HEK293T (cell line): ENCODE measurements around the gene FBXL7.

Source experiments
- CTCF ChIA-PET: fragments of 350-600 bp; formaldehyde crosslinking; extraction: SDS; loops from one replicate; lab custom pipeline; 2021; ENCODE audit warnings: antibody characterized with exemption, inconsistent platforms; lab: Yijun Ruan, JAX
- POLR2A ChIA-PET: fragments of 350-600 bp; formaldehyde crosslinking; extraction: SDS; loops from one replicate; lab custom pipeline; 2020; ENCODE audit warnings: antibody characterized with exemption, inconsistent platforms; lab: Yijun Ruan, JAX
- DNase-seq: peaks from one replicate; pipeline ENCODE4 v3.0.0; 2012; ENCODE audit warnings: mixed read lengths; ENCODE audit errors: extremely low spot score
- ARNT ChIP-seq: fragments of 450-650 bp; IDR thresholded peaks from 2 replicates; pipeline ENCODE4 v1.6.1; 2017; ENCODE audit warnings: mild to moderate bottlenecking
- BHLHE40 ChIP-seq: fragments of 450-650 bp; IDR thresholded peaks from 2 replicates; pipeline ENCODE4 v1.6.1; 2016; ENCODE audit warnings: mild to moderate bottlenecking, moderate library complexity, borderline replicate concordance
- CTBP1 ChIP-seq: fragments of 450-650 bp; IDR thresholded peaks from 2 replicates; pipeline ENCODE4 v1.6.1; 2016; ENCODE audit warnings: borderline replicate concordance
- ELF4 ChIP-seq: fragments of 450-650 bp; IDR thresholded peaks from 2 replicates; pipeline ENCODE4 v1.6.1; 2017; ENCODE audit warnings: antibody characterized with exemption
- FOXA1 ChIP-seq: fragments of 450-650 bp; IDR thresholded peaks from 2 replicates; pipeline ENCODE4 v1.6.1; 2016; ENCODE audit warnings: mild to moderate bottlenecking
- FOXK2 ChIP-seq: fragments of 450-650 bp; IDR thresholded peaks from 2 replicates; pipeline ENCODE4 v1.6.1; 2016; ENCODE audit warnings: mild to moderate bottlenecking
- FOXM1 ChIP-seq: fragments of 450-650 bp; IDR thresholded peaks from 2 replicates; pipeline ENCODE4 v1.6.1; 2017; ENCODE audit warnings: mild to moderate bottlenecking, borderline replicate concordance
- HDGF ChIP-seq: fragments of 450-650 bp; IDR thresholded peaks from 2 replicates; pipeline ENCODE4 v1.6.1; 2017; ENCODE audit warnings: antibody characterized with exemption, borderline replicate concordance
- L3MBTL2 ChIP-seq: fragments of 450-650 bp; conservative IDR thresholded peaks from 2 replicates; pipeline ENCODE4 v1.6.1; 2016; ENCODE audit warnings: mild to moderate bottlenecking
- LEF1 ChIP-seq: fragments of 450-650 bp; IDR thresholded peaks from 2 replicates; pipeline ENCODE4 v1.6.1; 2017; ENCODE audit warnings: mild to moderate bottlenecking, borderline replicate concordance
- NFRKB ChIP-seq: fragments of 450-650 bp; IDR thresholded peaks from 2 replicates; pipeline ENCODE4 v1.6.1; 2016; ENCODE audit warnings: mild to moderate bottlenecking, moderate library complexity
- SP1 ChIP-seq: fragments of 450-650 bp; IDR thresholded peaks from 2 replicates; pipeline ENCODE4 v1.6.1; 2017
- SUZ12 ChIP-seq: fragments of 450-650 bp; IDR thresholded peaks from 2 replicates; pipeline ENCODE4 v1.6.1; 2016; ENCODE audit warnings: mild to moderate bottlenecking
- TARDBP ChIP-seq: fragments of 450-650 bp; IDR thresholded peaks from 2 replicates; pipeline ENCODE4 v1.6.1; 2016
- ZNF384 ChIP-seq: fragments of 450-650 bp; IDR thresholded peaks from 2 replicates; pipeline ENCODE4 v1.6.1; 2016
- TF ChIP-seq, protein P1 (sequence below): fragments of 450-650 bp; IDR thresholded peaks from 2 replicates; pipeline ENCODE4 v1.6.1; 2016

The FBXL7 gene

DNA sequence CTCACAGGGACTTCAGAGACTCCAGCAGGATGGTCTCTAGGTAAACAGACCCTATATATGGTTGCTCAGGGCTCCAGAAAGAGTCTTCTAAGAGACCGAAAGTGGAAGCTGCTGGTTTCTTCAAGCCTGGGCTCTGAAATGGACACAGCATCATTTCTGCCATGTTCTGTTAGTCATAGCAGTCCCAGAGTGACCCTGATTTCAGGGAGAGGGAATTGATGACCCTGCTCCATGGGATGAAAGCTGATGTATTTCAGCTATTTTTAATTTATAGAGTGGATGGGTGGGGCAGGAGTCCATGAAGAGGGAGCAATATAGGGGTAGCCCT, 135.3 kb downstream of the FBXL7 start:
- no peak for TF ChIP-seq HDGF
- no peak for TF ChIP-seq BHLHE40
- no peak for TF ChIP-seq FOXA1
- TF ChIP-seq ELF4, result no peak
- no peak for TF ChIP-seq SP1
- no peak for TF ChIP-seq L3MBTL2
- TF ChIP-seq NFRKB, result no peak
- no peak for TF ChIP-seq CTBP1
- no peak for TF ChIP-seq FOXM1
- TF ChIP-seq, protein P1, sequence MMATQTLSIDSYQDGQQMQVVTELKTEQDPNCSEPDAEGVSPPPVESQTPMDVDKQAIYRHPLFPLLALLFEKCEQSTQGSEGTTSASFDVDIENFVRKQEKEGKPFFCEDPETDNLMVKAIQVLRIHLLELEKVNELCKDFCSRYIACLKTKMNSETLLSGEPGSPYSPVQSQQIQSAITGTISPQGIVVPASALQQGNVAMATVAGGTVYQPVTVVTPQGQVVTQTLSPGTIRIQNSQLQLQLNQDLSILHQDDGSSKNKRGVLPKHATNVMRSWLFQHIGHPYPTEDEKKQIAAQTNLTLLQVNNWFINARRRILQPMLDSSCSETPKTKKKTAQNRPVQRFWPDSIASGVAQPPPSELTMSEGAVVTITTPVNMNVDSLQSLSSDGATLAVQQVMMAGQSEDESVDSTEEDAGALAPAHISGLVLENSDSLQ, result no peak
- TF ChIP-seq TARDBP, result no peak
- TF ChIP-seq FOXK2, result no peak
- no peak for TF ChIP-seq ARNT
- TF ChIP-seq LEF1, result no peak
- POLR2A ChIA-PET, result no interaction called here
- CTCF ChIA-PET, result no interaction called here
- DNase-seq, result no peak

DNA sequence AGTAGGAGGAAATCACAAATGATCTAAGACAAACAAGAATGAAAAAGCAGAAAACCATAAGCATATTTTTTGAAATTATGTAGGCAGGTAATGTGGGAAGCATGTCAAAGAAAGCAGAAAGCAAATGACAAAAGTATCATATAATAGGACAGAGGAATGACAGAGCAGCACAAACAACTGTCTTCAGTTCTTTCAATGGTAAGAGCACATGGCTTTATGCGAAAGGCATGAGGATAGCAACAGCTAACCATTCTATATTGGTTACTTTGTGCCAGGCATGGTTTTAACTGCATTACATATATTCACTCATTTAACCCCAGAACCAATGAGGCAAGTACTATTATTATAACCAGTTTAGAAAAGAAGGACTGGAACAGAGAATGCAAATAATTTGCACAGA, 137.4 kb downstream of the FBXL7 start:
- no peak for DNase-seq
- POLR2A ChIA-PET, result no interaction called here
- no peak for TF ChIP-seq TARDBP
- no peak for TF ChIP-seq ARNT
- TF ChIP-seq BHLHE40, result no peak
- TF ChIP-seq ZNF384, result no peak
- TF ChIP-seq FOXM1, result no peak
- TF ChIP-seq SP1, result no peak
- no peak for TF ChIP-seq CTBP1
- no peak for TF ChIP-seq FOXK2
- no peak for TF ChIP-seq NFRKB
- no peak for TF ChIP-seq SUZ12
- TF ChIP-seq, protein P1, result no peak
- TF ChIP-seq HDGF, result no peak
- TF ChIP-seq L3MBTL2, result no peak
- no peak for TF ChIP-seq LEF1
- no peak for TF ChIP-seq FOXA1
- TF ChIP-seq ELF4, result no peak
- CTCF ChIA-PET, result no interaction called here

DNA sequence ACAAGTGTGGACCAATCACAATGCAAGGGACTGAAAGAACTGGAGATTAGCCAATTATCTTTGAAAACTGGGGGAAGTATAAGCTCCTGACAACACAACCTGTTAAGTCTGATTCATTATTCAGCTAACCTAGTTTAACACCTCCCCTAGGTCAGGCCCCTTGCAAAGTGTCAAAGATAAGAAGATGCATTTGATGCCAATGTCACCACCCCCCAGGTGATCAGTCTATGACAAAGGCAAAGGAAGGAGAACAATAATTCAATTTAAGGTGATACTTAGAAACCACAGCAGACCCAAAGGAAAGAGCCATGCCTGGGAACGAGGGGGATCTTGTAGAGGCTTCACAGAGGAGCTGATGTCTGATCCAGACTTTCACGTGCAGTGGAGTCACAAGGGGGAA, 137.9 kb downstream of the FBXL7 start:
- POLR2A ChIA-PET, result no interaction called here
- no peak for TF ChIP-seq FOXA1
- no peak for TF ChIP-seq ZNF384
- TF ChIP-seq, protein P1, result no peak
- no peak for TF ChIP-seq FOXK2
- TF ChIP-seq ELF4, result no peak
- TF ChIP-seq HDGF, result no peak
- no peak for TF ChIP-seq BHLHE40
- no peak for TF ChIP-seq TARDBP
- TF ChIP-seq ARNT, result no peak
- TF ChIP-seq NFRKB, result no peak
- TF ChIP-seq CTBP1, result no peak
- TF ChIP-seq L3MBTL2, result no peak
- TF ChIP-seq LEF1, result no peak
- TF ChIP-seq FOXM1, result no peak
- TF ChIP-seq SP1, result no peak
- no peak for TF ChIP-seq SUZ12
- DNase-seq, result no peak
- CTCF ChIA-PET, result no interaction called here

DNA sequence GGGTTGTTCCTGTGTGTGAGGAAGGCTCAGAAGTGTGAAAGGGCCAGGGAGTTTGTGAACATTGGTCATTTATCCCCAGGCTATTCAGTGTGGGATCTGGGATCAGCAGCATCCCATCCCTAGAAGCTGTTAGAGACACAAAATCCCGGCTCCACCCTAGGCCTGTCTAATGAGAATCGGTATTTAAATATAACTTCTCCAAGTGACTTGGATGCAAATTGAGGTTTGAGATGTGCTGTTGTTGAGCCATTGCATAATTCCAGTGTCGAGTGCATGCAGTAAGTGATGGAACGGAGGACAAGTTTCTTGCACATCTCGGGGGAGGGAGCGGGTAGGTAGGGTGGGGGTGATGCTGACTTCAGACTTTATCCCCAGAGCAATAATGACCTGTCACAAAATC, 138.3 kb downstream of the FBXL7 start:
- no peak for DNase-seq
- CTCF ChIA-PET, result no interaction called here
- no peak for TF ChIP-seq BHLHE40
- TF ChIP-seq LEF1, result no peak
- TF ChIP-seq CTBP1, result no peak
- no peak for TF ChIP-seq SP1
- no peak for TF ChIP-seq ARNT
- no peak for TF ChIP-seq FOXK2
- TF ChIP-seq TARDBP, result no peak
- POLR2A ChIA-PET, result no interaction called here

DNA sequence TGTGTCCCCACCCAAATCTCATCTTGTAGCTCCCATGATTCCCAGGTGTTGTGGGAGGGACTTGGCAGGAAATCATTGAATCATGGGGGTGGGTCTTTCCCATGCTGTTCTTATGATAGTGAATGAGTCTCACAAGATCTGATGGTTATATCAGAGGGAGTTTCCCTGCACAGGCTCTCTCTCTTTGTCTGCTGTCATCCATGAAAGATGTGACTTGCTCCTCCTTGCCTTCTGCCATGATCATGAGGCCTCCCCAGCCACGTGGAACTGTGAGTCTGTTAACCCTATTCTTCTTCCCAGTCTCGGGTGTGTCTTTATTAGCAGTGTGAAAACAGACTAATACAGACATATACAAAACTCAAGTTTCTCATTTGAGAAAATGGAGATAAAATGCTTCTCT, 139.3 kb downstream of the FBXL7 start:
- DNase-seq, result no peak
- ChIA-PET CTCF (no interaction called here), POLR2A (no interaction called here)
- no peak for TF ChIP-seq ZNF384
- no peak for TF ChIP-seq SP1
- TF ChIP-seq TARDBP, result no peak
- TF ChIP-seq NFRKB, result no peak
- no peak for TF ChIP-seq CTBP1
- no peak for TF ChIP-seq FOXM1
- no peak for TF ChIP-seq SUZ12
- TF ChIP-seq FOXA1, result no peak
- TF ChIP-seq HDGF, result no peak
- no peak for TF ChIP-seq ELF4
- TF ChIP-seq, protein P1, result no peak
- no peak for TF ChIP-seq FOXK2
- no peak for TF ChIP-seq LEF1
- no peak for TF ChIP-seq L3MBTL2
- TF ChIP-seq BHLHE40, result no peak
- TF ChIP-seq ARNT, result no peak

DNA sequence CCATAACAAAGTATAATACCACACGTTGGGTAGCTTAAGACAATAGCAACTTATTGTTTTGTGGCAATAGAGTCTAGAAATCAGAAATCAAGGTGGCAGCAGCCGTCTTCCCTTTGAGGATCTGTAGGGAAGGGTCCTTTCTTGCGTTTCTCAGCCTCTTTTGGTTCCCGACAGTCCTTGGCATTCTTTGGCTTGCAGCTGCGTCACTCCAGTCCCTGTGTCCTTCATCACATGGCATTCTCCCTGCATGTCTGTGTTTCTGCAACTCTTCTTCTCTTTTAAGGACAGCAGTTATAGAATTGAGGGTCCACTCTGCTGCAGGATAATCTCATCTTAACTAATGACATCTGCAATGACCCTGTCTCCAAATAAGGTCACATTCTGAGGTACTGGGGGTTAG, 140.1 kb downstream of the FBXL7 start:
- ChIA-PET POLR2A (no interaction called here), CTCF (no interaction called here)
- TF ChIP-seq NFRKB, result no peak
- TF ChIP-seq, protein P1, result no peak
- no peak for TF ChIP-seq ZNF384
- no peak for TF ChIP-seq BHLHE40
- TF ChIP-seq L3MBTL2, result no peak
- TF ChIP-seq FOXK2, result no peak
- no peak for TF ChIP-seq CTBP1
- no peak for DNase-seq
